AG08395 (cell line): ENCODE results near the gene L3HYPDH.
A peak's percentile ranks its signal among the peaks of the same experiment; 100 is the strongest.

Experiments used
- DNase-seq: peaks from one replicate; pipeline ENCODE4 v3.0.0; 2012; ENCODE audit warnings: mixed read lengths, low spot score

L3HYPDH gene

GRCh38 chr14:59427653-59428580, 56.3 kb downstream of the L3HYPDH start:
- DNase-seq: no peak

- peak; percentile 49 for DNase-seq
Measured at GRCh38 chr14:59425322-59425935, 58.8 kb downstream of the L3HYPDH start.

GRCh38 chr14:59424341-59425071, 59.7 kb downstream of the L3HYPDH start:
- no peak for DNase-seq
